ENCODE measurements around the gene REEP6. TPM values are rescaled to one million over a fixed set of nuclear protein-coding genes. Genes with fewer than 3 reads are reported as not detected.
"Not testable (repeated sequence)": the region's sequence is repeated elsewhere in the genome, so short reads cannot be mapped to it uniquely, and the experiment has no call there.

Gene REEP6
- total and polyA plus RNA-seq, 2 donors (not counting 3 experiments of a cell fraction or from before 2014, with no cell fraction given) = 1.3 to 1.5 TPM

- H3K9me1 ChIP-seq (replicated peaks; ENCODE audit: control insufficient read depth, extremely low read depth, insufficient read depth, low read length) = no peaks in the 10 kb centered on the region
- H3K9me3 ChIP-seq (replicated peaks; ENCODE audit: control insufficient read depth, insufficient read depth, low read length) = no peaks in the 10 kb centered on the region
- H3K36me3 ChIP-seq (ENCODE audit: control insufficient read depth in 2 of 2, extremely low read depth in 1 of 2, insufficient read depth in 2 of 2, low read length in 2 of 2) = peaks cover 0 to 3% of the 10 kb centered on the region in 2 experiments
- H3K9ac ChIP-seq (replicated peaks; ENCODE audit: extremely low read depth, insufficient read depth, low read length) = no peak overlapping the region
- intact Hi-C loops (cut with micrococcal nuclease) (no loop called here), dilution Hi-C loops (cut with MboI; ENCODE audit: extremely low pct_ligation_motif_present, low sequenced_read_pairs) (no loop called here)
- FAIRE-seq (no peak), DNase-seq (ENCODE audit: low read depth, low spot score) (no peak)
- TF ChIP-seq CTCF (IDR thresholded peaks at IDR 0.05; ENCODE audit: extremely low read depth in 1 of 2, insufficient read depth in 1 of 2, low read depth in 1 of 2, low read length in 2 of 2) (no peak), MYC (IDR thresholded peaks at IDR 0.05; ENCODE audit: low read depth, low read length) (no peak), MAX (IDR thresholded peaks at IDR 0.05; ENCODE audit: insufficient read depth, insufficient read length) (no peak), POLR2A (IDR thresholded peaks at IDR 0.05; ENCODE audit: low read depth, low read length) (no peak), EZH2 (IDR thresholded peaks at IDR 0.05; ENCODE audit: borderline replicate concordance, low read depth, low read length, severe bottlenecking) (no peak), GATA2 (IDR thresholded peaks at IDR 0.05; ENCODE audit: insufficient read depth, insufficient read length, low read depth, low read length) (no peak), FOS (IDR thresholded peaks at IDR 0.05; ENCODE audit: borderline replicate concordance, insufficient read depth, low read length) (no peak)
- no peak overlapping the region for H3K4me2 ChIP-seq (ENCODE audit: insufficient read depth, low read length)
- H3K4me1 ChIP-seq (ENCODE audit: control insufficient read depth, extremely low read depth, insufficient read depth, low read length) = peaks cover 3% of the 10 kb centered on the region
- ChIA-PET CTCF (interaction anchor here (2.4 kb wide), 1 partner anchor 10 kb away, joined by 12 read pairs; no protein-coding TSS in a partner anchor), POLR2A (no interaction called here)
- BruUV-seq (replicated peaks) = no TSS peak
- no peak overlapping the region for H3K27ac ChIP-seq (ENCODE audit: insufficient read depth, low read depth, low read length)
- H3K4me3 ChIP-seq (replicated peaks in 1 of 3; ENCODE audit: insufficient read depth in 1 of 3, low read depth in 1 of 3, low read length in 3 of 3) = no peak overlapping the region
- no peak overlapping the region for H2AFZ ChIP-seq (ENCODE audit: low read depth, low read length)
- H4K20me1 ChIP-seq (replicated peaks; ENCODE audit: control insufficient read depth, extremely low read depth, insufficient read depth, low read length) = no peaks in the 10 kb centered on the region
- peaks cover 5% of the 10 kb centered on the region for H3K79me2 ChIP-seq (ENCODE audit: control insufficient read depth, insufficient read depth, low read length)
- peaks cover 16 to 25% of the 10 kb centered on the region in 2 experiments for H3K27me3 ChIP-seq (ENCODE audit: control insufficient read depth in 2 of 2, insufficient read depth in 2 of 2, low read length in 2 of 2)
These were observed 15.1 kb upstream of the REEP6 start for GRCh38 chr19:1475751-1476437.

GRCh38 chr19:1477056-1477455 lies 13.9 kb upstream of the REEP6 start:
- H2AFZ ChIP-seq (ENCODE audit: low read depth, low read length); FAIRE-seq; CTCF ChIA-PET; H3K27ac ChIP-seq (ENCODE audit: insufficient read depth, low read depth, low read length); intact Hi-C loops (cut with micrococcal nuclease); H4K20me1 ChIP-seq (replicated peaks; ENCODE audit: control insufficient read depth, extremely low read depth, insufficient read depth, low read length); H3K79me2 ChIP-seq (ENCODE audit: control insufficient read depth, insufficient read depth, low read length); POLR2A ChIA-PET; DNase-seq (ENCODE audit: low read depth, low spot score); H3K4me2 ChIP-seq (ENCODE audit: insufficient read depth, low read length); H3K9me1 ChIP-seq (replicated peaks; ENCODE audit: control insufficient read depth, extremely low read depth, insufficient read depth, low read length); dilution Hi-C loops (cut with MboI; ENCODE audit: extremely low pct_ligation_motif_present, low sequenced_read_pairs); H3K4me3 ChIP-seq (replicated peaks in 1 of 3; ENCODE audit: insufficient read depth in 1 of 3, low read depth in 1 of 3, low read length in 3 of 3); H3K9ac ChIP-seq (replicated peaks; ENCODE audit: extremely low read depth, insufficient read depth, low read length); H3K4me1 ChIP-seq (ENCODE audit: control insufficient read depth, extremely low read depth, insufficient read depth, low read length); BruUV-seq (replicated peaks); H3K9me3 ChIP-seq (replicated peaks; ENCODE audit: control insufficient read depth, insufficient read depth, low read length); H3K36me3 ChIP-seq (ENCODE audit: control insufficient read depth in 2 of 2, extremely low read depth in 1 of 2, insufficient read depth in 2 of 2, low read length in 2 of 2): not testable (repeated sequence)
- peaks cover 5 to 14% of the 10 kb centered on the region in 2 experiments for H3K27me3 ChIP-seq (ENCODE audit: control insufficient read depth in 2 of 2, insufficient read depth in 2 of 2, low read length in 2 of 2)
